CD8-positive, alpha-beta memory T cell (primary cell): ENCODE measurements around the gene JAKMIP3. TPM values are rescaled to one million over a fixed set of nuclear protein-coding genes. Genes with fewer than 3 reads are reported as not detected.
A peak's percentile ranks its signal among the peaks of the same experiment; 100 is the strongest.

ENCODE experiments used
- CTCF ChIA-PET: fragments of 350-600 bp; sonication (Branson Sonifier 250); formaldehyde crosslinking; loops from one replicate; lab custom pipeline; 2021; ENCODE audit warnings: antibody characterized with exemption; lab: Charles Lee
- POLR2A ChIA-PET: fragments of 350-600 bp; sonication (Branson Sonifier 250); formaldehyde crosslinking; loops from one replicate; lab custom pipeline; 2021; ENCODE audit warnings: antibody characterized with exemption; lab: Charles Lee
- DNase-seq, 5 donors: peaks; one replicate each; pipeline versions ENCODE4 v3.0.0 to v3.0.0-alpha.2; 2020 to 2022; ENCODE audit warnings: mixed read lengths in 1 of 5
- H3K27ac ChIP-seq: one replicate; pipeline ENCODE4 v1.7.0; 2013; ENCODE audit warnings: low read depth, mild to moderate bottlenecking, low read length, moderate library complexity
- H3K27me3 ChIP-seq: 2 replicates; pipeline ENCODE4 v1.7.0; 2013; ENCODE audit warnings: low read length, mild to moderate bottlenecking; ENCODE audit not compliant: insufficient read depth, poor library complexity, severe bottlenecking
- H3K36me3 ChIP-seq: 2 replicates; pipeline ENCODE4 v1.7.0; 2013; ENCODE audit warnings: mild to moderate bottlenecking, low read length, moderate library complexity; ENCODE audit not compliant: insufficient read depth
- H3K4me1 ChIP-seq: 2 replicates; pipeline ENCODE4 v1.7.0; 2013; ENCODE audit warnings: mild to moderate bottlenecking, low read length, moderate library complexity; ENCODE audit not compliant: insufficient read depth
- H3K4me3 ChIP-seq: 2 replicates; pipeline ENCODE4 v1.7.0; 2013; ENCODE audit warnings: mild to moderate bottlenecking, low read length
- H3K9me3 ChIP-seq: 2 replicates; pipeline ENCODE4 v1.7.0; 2013; ENCODE audit warnings: mild to moderate bottlenecking, low read length
- H3K27ac Mint-ChIP-seq, 8 donors: one replicate each; pipeline ENCODE4 v1.8.0; 2020 to 2021; ENCODE audit warnings: mixed read lengths in 8 of 8, mild to moderate bottlenecking in 6 of 8, inconsistent platforms in 3 of 8, moderate library complexity in 3 of 8
- H3K27me3 Mint-ChIP-seq, 2 donors: one replicate each; pipeline ENCODE4 v1.8.0; 2020 to 2021; ENCODE audit warnings: mixed read lengths in 2 of 2, mild to moderate bottlenecking in 1 of 2, moderate library complexity in 1 of 2
- H3K36me3 Mint-ChIP-seq, 3 donors: one replicate each; pipeline ENCODE4 v1.8.0; 2020 to 2021; ENCODE audit warnings: mixed read lengths in 3 of 3, inconsistent platforms in 1 of 3, mild to moderate bottlenecking in 1 of 3
- H3K4me1 Mint-ChIP-seq, 3 donors: one replicate each; pipeline ENCODE4 v1.8.0; 2020 to 2021; ENCODE audit warnings: mixed read lengths in 3 of 3, inconsistent platforms in 1 of 3, mild to moderate bottlenecking in 1 of 3
- H3K4me3 Mint-ChIP-seq, 7 donors: one replicate each; pipeline ENCODE4 v1.8.0; 2020 to 2021; ENCODE audit warnings: mixed read lengths in 7 of 7, mild to moderate bottlenecking in 6 of 7, moderate library complexity in 4 of 7, inconsistent platforms in 2 of 7
- H3K9me3 Mint-ChIP-seq, 5 donors: one replicate each; pipeline ENCODE4 v1.8.0; 2020 to 2022; ENCODE audit warnings: mixed read lengths in 5 of 5, mild to moderate bottlenecking in 3 of 5, moderate library complexity in 2 of 5, inconsistent platforms in 1 of 5
- polyA plus RNA-seq: library from polyadenylated mRNA; unstranded; fragments of 300-500 nt; fragmentation: Illumina TruSeq; gene quantifications from one replicate; pipeline ENCODE4 v1.2.3, GENCODE V29; 2021
- total RNA-seq, 2 experiments: library from RNA; stranded (reverse); gene quantifications; one replicate each; pipeline ENCODE4 v1.2.3, GENCODE V29; 2021

The JAKMIP3 gene
- total and polyA plus RNA-seq, 3 experiments from 2014 or later, result 0.09 to 0.13 TPM; not detected in 1

DNA sequence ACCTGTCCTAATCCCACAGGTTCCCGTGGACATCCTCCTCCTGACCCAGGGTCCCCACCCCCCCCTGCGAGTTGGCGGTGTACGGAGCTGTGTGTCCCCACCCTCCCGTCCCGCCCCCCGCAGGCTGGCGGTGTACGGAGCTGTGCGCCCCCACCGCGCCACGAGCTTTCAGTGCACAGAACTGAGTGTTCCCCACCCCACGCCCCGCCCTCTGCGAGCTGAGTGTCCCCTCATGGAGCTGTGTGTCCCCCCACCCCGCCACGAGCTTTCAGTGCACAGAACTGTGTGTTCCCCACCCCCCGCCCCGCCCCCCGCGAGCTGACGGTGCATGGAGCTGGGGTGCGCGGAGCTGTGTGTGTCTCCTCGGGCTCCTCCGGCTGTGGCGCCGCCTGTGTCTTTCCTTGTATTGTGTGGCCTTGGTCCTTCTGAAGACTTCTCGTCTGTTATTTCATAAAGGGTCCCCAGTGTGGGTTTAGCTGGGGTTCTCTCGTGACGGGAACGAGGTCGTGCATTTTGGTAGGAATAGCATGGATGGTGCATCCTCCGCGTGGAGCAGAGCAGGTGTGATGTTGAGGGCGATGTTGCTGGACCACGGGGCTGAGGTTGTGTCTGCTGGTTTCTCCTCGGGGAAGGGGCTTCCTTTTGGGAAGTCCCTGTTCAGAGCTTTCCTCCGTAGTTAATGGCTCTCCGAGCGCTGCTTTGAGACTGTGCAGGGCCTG is 18.0 kb upstream of the JAKMIP3 start:
- no peak overlapping the region for H3K4me3 ChIP-seq
- Mint-ChIP-seq H3K4me1 (no peaks in the 10 kb centered on the region), H3K4me3 (no peak overlapping the region), H3K27me3 (peaks cover 16 to 39% of the 10 kb centered on the region in 2 donors), H3K36me3 (no peaks in the 10 kb centered on the region), H3K27ac (peak overlapping the region in 1 of 8 donors; percentile 19), H3K9me3 (peaks cover 6 to 12% (median 7%) of the 10 kb centered on the region in 5 donors)
- no peak overlapping the region for H3K27ac ChIP-seq
- CTCF ChIA-PET, result no interaction called here
- no peaks in the 10 kb centered on the region for H3K4me1 ChIP-seq
- no peaks in the 10 kb centered on the region for H3K9me3 ChIP-seq
- POLR2A ChIA-PET, result no interaction called here
- no peaks in the 10 kb centered on the region for H3K27me3 ChIP-seq
- no peaks in the 10 kb centered on the region for H3K36me3 ChIP-seq
- DNase-seq, result no peak

- Histone ChIP-seq H3K9me3 (no peaks in the 10 kb centered on the region), H3K4me3 (no peak overlapping the region), H3K36me3 (no peaks in the 10 kb centered on the region), H3K27ac (no peak overlapping the region), H3K4me1 (no peaks in the 10 kb centered on the region), H3K27me3 (no peaks in the 10 kb centered on the region)
- ChIA-PET POLR2A (no interaction called here), CTCF (no interaction called here)
- Mint-ChIP-seq H3K9me3 (peaks cover 7 to 16% (median 11%) of the 10 kb centered on the region in 5 donors), H3K4me1 (no peaks in the 10 kb centered on the region), H3K27ac (peak overlapping the region in 2 of 8 donors; percentile 19 to 26), H3K4me3 (no peak overlapping the region), H3K27me3 (peaks cover 16 to 39% of the 10 kb centered on the region in 2 donors), H3K36me3 (no peaks in the 10 kb centered on the region)
- DNase-seq, result no peak
Observed at GRCh38 chr10:132048294-132048667, 17.5 kb upstream of the JAKMIP3 start.

GRCh38 chr10:132050191-132050590 is 15.6 kb upstream of the JAKMIP3 start:
- H3K9me3 Mint-ChIP-seq, result peaks cover 7 to 21% (median 18%) of the 10 kb centered on the region in 5 donors
- Histone ChIP-seq H3K4me1 (no peaks in the 10 kb centered on the region), H3K9me3 (no peaks in the 10 kb centered on the region), H3K36me3 (no peaks in the 10 kb centered on the region), H3K27me3 (no peaks in the 10 kb centered on the region), H3K27ac (no peak overlapping the region), H3K4me3 (no peak overlapping the region)
- ChIA-PET POLR2A (no interaction called here), CTCF (no interaction called here)
- no peak for DNase-seq
- no peak overlapping the region for H3K27ac Mint-ChIP-seq
- H3K36me3 Mint-ChIP-seq, result peaks cover 0 to 3% (median 0%) of the 10 kb centered on the region in 3 donors
- H3K4me1 Mint-ChIP-seq, result no peaks in the 10 kb centered on the region
- H3K27me3 Mint-ChIP-seq, result peaks cover 16 to 33% of the 10 kb centered on the region in 2 donors
- no peak overlapping the region for H3K4me3 Mint-ChIP-seq

GRCh38 chr10:132052124-132052523 is 13.6 kb upstream of the JAKMIP3 start:
- H3K4me1 ChIP-seq, result no peaks in the 10 kb centered on the region

DNA sequence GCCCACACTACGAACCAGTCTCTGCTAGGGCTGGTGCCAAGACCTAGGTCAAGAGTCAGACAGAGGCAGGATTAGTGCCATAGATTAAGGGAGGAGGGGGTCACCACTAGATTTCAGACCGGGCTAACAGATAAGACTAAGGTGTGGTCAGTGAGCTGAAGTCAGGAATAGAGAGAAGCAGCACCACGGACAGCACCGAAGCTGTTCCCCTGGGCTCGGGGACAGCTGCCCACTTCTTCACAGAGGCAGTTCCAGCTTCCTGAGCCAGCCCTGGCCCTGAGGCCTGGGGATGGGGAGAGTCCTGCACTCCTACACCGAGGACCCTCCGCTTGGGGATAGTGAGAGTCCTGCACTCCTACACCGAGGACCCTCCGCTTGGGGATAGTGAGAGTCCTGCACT is 11.2 kb upstream of the JAKMIP3 start:
- Mint-ChIP-seq H3K4me3 (no peak overlapping the region), H3K4me1 (no peaks in the 10 kb centered on the region), H3K27me3 (peaks cover 15 to 29% of the 10 kb centered on the region in 2 donors), H3K9me3 (peaks cover 7 to 21% (median 18%) of the 10 kb centered on the region in 5 donors), H3K27ac (no peak overlapping the region), H3K36me3 (peaks cover 0 to 3% (median 0%) of the 10 kb centered on the region in 3 donors)
- H3K36me3 ChIP-seq, result no peaks in the 10 kb centered on the region
- ChIA-PET CTCF (no interaction called here), POLR2A (no interaction called here)
- H3K9me3 ChIP-seq, result no peaks in the 10 kb centered on the region
- no peaks in the 10 kb centered on the region for H3K4me1 ChIP-seq
- DNase-seq, result no peak
- H3K27me3 ChIP-seq, result no peaks in the 10 kb centered on the region
- H3K4me3 ChIP-seq, result no peak overlapping the region
- H3K27ac ChIP-seq, result no peak overlapping the region

More at GRCh38 chr10:132052124-132052523, 13.6 kb upstream of the JAKMIP3 start:
- Mint-ChIP-seq H3K4me1 (no peaks in the 10 kb centered on the region), H3K9me3 (peaks cover 7 to 21% (median 18%) of the 10 kb centered on the region in 5 donors), H3K27ac (no peak overlapping the region), H3K4me3 (no peak overlapping the region), H3K27me3 (peaks cover 20 to 36% of the 10 kb centered on the region in 2 donors), H3K36me3 (peaks cover 0 to 3% (median 0%) of the 10 kb centered on the region in 3 donors)
- Histone ChIP-seq H3K4me3 (no peak overlapping the region), H3K36me3 (no peaks in the 10 kb centered on the region), H3K9me3 (no peaks in the 10 kb centered on the region), H3K27ac (no peak overlapping the region), H3K27me3 (no peaks in the 10 kb centered on the region)
- ChIA-PET POLR2A (no interaction called here), CTCF (no interaction called here)
- no peak for DNase-seq

DNA sequence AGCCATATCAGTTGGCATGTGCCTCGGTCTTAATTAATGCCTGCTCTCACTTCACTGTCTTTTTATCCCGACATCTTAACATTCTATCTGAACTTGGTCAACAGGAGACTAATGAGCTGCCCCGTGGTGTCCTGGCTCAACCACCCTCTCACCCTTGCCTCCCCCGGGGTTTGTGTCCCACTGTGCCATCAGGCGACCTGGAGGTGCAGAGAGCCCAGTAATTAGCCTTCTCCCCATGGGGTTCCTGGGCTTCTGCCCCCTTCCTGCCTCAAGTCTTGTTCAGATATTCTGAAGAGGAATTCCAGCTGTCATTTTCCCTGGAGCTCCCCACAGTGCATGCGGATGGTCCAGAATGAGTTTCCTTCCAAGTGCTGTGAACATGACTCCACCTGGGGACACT is 10.1 kb upstream of the JAKMIP3 start:
- ChIA-PET POLR2A (no interaction called here), CTCF (no interaction called here)
- Histone ChIP-seq H3K36me3 (no peaks in the 10 kb centered on the region), H3K27me3 (no peaks in the 10 kb centered on the region), H3K27ac (no peak overlapping the region), H3K4me3 (no peak overlapping the region), H3K9me3 (no peaks in the 10 kb centered on the region), H3K4me1 (no peaks in the 10 kb centered on the region)
- Mint-ChIP-seq H3K36me3 (peaks cover 0 to 3% (median 0%) of the 10 kb centered on the region in 3 donors), H3K27ac (no peak overlapping the region), H3K4me3 (no peak overlapping the region), H3K27me3 (peaks cover 9 to 30% of the 10 kb centered on the region in 2 donors), H3K9me3 (peaks cover 7 to 21% (median 18%) of the 10 kb centered on the region in 5 donors), H3K4me1 (no peaks in the 10 kb centered on the region)
- no peak for DNase-seq

DNA sequence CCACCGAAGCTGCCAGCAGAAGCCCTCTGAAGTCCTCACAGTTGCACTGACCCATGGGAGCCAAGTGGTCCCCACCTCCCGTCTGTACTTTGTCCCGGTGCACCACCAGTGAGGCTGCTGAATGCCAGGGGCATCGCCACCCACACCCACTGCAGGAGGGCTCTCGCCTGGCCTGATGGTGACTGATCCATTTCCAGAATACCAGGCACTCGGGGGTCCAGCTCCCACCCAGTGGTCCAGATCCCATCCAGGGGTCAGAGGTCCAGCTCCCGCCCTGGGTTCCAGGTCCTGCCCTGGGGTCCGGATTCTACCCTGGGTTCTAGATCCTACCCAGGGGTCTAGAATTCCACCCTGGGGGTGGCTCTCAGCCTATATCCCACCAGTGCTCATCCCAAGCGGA is 9.1 kb upstream of the JAKMIP3 start:
- no peaks in the 10 kb centered on the region for H3K27me3 ChIP-seq
- no peaks in the 10 kb centered on the region for H3K4me1 ChIP-seq
- H3K9me3 Mint-ChIP-seq, result peaks cover 7 to 18% (median 17%) of the 10 kb centered on the region in 5 donors
- DNase-seq, result no peak
- H3K36me3 Mint-ChIP-seq, result peaks cover 0 to 3% (median 0%) of the 10 kb centered on the region in 3 donors
- H3K27ac ChIP-seq, result no peak overlapping the region
- no peak overlapping the region for H3K27ac Mint-ChIP-seq
- no peaks in the 10 kb centered on the region for H3K36me3 ChIP-seq
- ChIA-PET CTCF (no interaction called here), POLR2A (no interaction called here)
- H3K9me3 ChIP-seq, result no peaks in the 10 kb centered on the region
- H3K4me3 Mint-ChIP-seq, result no peak overlapping the region
- peaks cover 6 to 30% of the 10 kb centered on the region in 2 donors for H3K27me3 Mint-ChIP-seq
- no peaks in the 10 kb centered on the region for H3K4me1 Mint-ChIP-seq
- H3K4me3 ChIP-seq, result no peak overlapping the region

DNA sequence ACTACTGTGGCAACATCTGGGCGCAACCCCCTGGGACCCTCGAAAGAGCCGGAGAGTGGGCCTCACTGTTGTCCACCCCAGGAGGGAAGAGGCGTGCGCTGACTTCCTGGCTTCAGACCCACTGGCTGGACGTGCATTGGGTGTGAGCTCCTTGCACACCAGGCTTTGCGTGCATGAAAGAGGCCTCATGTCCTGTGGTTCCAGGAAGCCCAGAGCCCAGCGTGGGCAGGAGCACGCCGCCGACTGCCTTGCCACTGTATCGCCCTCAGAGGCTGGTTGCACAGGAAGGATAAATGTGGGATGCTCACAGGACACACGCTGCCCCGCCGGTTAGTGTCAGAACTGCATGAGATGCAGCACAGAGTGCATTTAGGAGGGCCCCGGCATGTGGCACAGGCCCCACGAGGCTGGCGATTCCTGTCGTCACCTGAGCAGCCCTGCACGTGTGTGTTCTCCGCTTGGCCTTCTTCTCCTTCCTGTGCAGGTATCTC is 8.5 kb upstream of the JAKMIP3 start:
- H3K4me1 Mint-ChIP-seq, result no peaks in the 10 kb centered on the region
- H3K27me3 Mint-ChIP-seq, result peaks cover 6 to 30% of the 10 kb centered on the region in 2 donors
- Histone ChIP-seq H3K36me3 (no peaks in the 10 kb centered on the region), H3K4me3 (no peak overlapping the region), H3K9me3 (no peaks in the 10 kb centered on the region), H3K27ac (no peak overlapping the region), H3K4me1 (no peaks in the 10 kb centered on the region), H3K27me3 (no peaks in the 10 kb centered on the region)
- no peak overlapping the region for H3K27ac Mint-ChIP-seq
- peaks cover 0 to 3% (median 0%) of the 10 kb centered on the region in 3 donors for H3K36me3 Mint-ChIP-seq
- POLR2A ChIA-PET, result no interaction called here
- no peak for DNase-seq
- H3K4me3 Mint-ChIP-seq, result no peak overlapping the region
- CTCF ChIA-PET, result no interaction called here
- peaks cover 5 to 16% (median 12%) of the 10 kb centered on the region in 5 donors for H3K9me3 Mint-ChIP-seq
